Astrocyte (in vitro differentiated cells and primary cell): ENCODE measurements around the gene CHMP1A. TPM values are rescaled to one million over a fixed set of nuclear protein-coding genes. Genes with fewer than 3 reads are reported as not detected.

Experiments
- DNase-seq: peaks from one replicate; pipeline ENCODE4 v3.0.0-alpha.2; 2010; ENCODE audit warnings: low read depth
- FAIRE-seq: peaks from 2 replicates; lab custom pipeline; 2011; peaks lifted over from hg19 to GRCh38; lab: Jason Lieb, UNC
- H2AFZ ChIP-seq: 2 replicates; pipeline ENCODE4 v1.6.0; 2012; ENCODE audit warnings: low read depth, low read length, inconsistent platforms
- H3K27ac ChIP-seq: 2 replicates; pipeline ENCODE4 v1.5.1; 2011; ENCODE audit warnings: low read depth, low read length, inconsistent platforms
- H3K27me3 ChIP-seq: 2 replicates; pipeline ENCODE4 v1.6.0; 2011; ENCODE audit warnings: low read length, inconsistent platforms; ENCODE audit not compliant: insufficient read depth
- H3K36me3 ChIP-seq: 2 replicates; pipeline ENCODE4 v1.5.1; 2011; ENCODE audit warnings: low read length, inconsistent platforms; ENCODE audit not compliant: insufficient read depth
- H3K4me1 ChIP-seq: 2 replicates; pipeline ENCODE4 v1.5.1; 2011; ENCODE audit warnings: low read length, inconsistent platforms; ENCODE audit not compliant: insufficient read depth
- H3K4me2 ChIP-seq: 2 replicates; pipeline ENCODE4 v1.6.0; 2012; ENCODE audit warnings: low read length, inconsistent platforms
- H3K4me3 ChIP-seq: 2 replicates; pipeline ENCODE4 v1.5.1; 2011; ENCODE audit warnings: low read depth, mild to moderate bottlenecking, low read length, inconsistent platforms; ENCODE audit not compliant: insufficient read depth
- H3K79me2 ChIP-seq: 2 replicates; pipeline ENCODE4 v1.6.0; 2012; ENCODE audit warnings: mild to moderate bottlenecking, low read length, inconsistent platforms; ENCODE audit not compliant: insufficient read depth
- H3K9ac ChIP-seq: 2 replicates; pipeline ENCODE4 v1.6.0; 2012; ENCODE audit warnings: mild to moderate bottlenecking, low read length, inconsistent platforms
- H3K9me3 ChIP-seq: 2 replicates; pipeline ENCODE4 v1.5.1; 2012; ENCODE audit warnings: low read depth, mild to moderate bottlenecking, low read length, inconsistent platforms; ENCODE audit not compliant: insufficient read depth
- H4K20me1 ChIP-seq: 2 replicates; pipeline ENCODE4 v1.6.0; 2012; ENCODE audit warnings: low read length, inconsistent platforms; ENCODE audit not compliant: insufficient read depth
- H3K27ac Mint-ChIP-seq: one replicate; pipeline ENCODE4 v1.8.0; 2021; ENCODE audit warnings: mild to moderate bottlenecking, mixed read lengths; ENCODE audit not compliant: unreplicated experiment
- H3K27me3 Mint-ChIP-seq: one replicate; pipeline ENCODE4 v1.8.0; 2021; ENCODE audit warnings: low read depth, mixed read lengths; ENCODE audit not compliant: unreplicated experiment
- H3K36me3 Mint-ChIP-seq: one replicate; pipeline ENCODE4 v1.8.0; 2021; ENCODE audit warnings: low read depth, mixed read lengths; ENCODE audit not compliant: unreplicated experiment
- H3K4me1 Mint-ChIP-seq: one replicate; pipeline ENCODE4 v1.8.0; 2021; ENCODE audit warnings: low read depth, mixed read lengths; ENCODE audit not compliant: unreplicated experiment
- H3K4me3 Mint-ChIP-seq: one replicate; pipeline ENCODE4 v1.8.0; 2021; ENCODE audit warnings: mild to moderate bottlenecking, moderate library complexity, mixed read lengths; ENCODE audit not compliant: unreplicated experiment
- H3K9me3 Mint-ChIP-seq: one replicate; pipeline ENCODE4 v1.8.0; 2021; ENCODE audit warnings: mild to moderate bottlenecking, mixed read lengths; ENCODE audit not compliant: unreplicated experiment
- CTCF ChIP-seq: IDR thresholded peaks from 2 replicates; pipeline ENCODE4 v1.5.1; 2011; ENCODE audit warnings: low read depth, mild to moderate bottlenecking, inconsistent platforms, low read length, moderate library complexity; ENCODE audit not compliant: insufficient read depth
- EZH2 ChIP-seq: IDR thresholded peaks from 2 replicates; pipeline ENCODE4 v1.6.1; 2012; ENCODE audit warnings: mild to moderate bottlenecking, low read length, inconsistent platforms; ENCODE audit not compliant: insufficient read depth
- total RNA-seq: library from RNA; stranded (reverse); gene quantifications from 2 replicates; pipeline ENCODE4 v1.2.1, GENCODE V29; 2021

Gene CHMP1A
- total RNA-seq, 1 donor from 2014 or later = 85.7 TPM

GRCh38 chr16:89618109-89618998, 39.2 kb downstream of the CHMP1A start:
- peaks cover 17% of the 10 kb centered on the region for H3K27me3 Mint-ChIP-seq
- Histone ChIP-seq H3K36me3 (no peaks in the 10 kb centered on the region), H3K4me2 (no peak overlapping the region), H3K27me3 (peaks cover 15% of the 10 kb centered on the region), H3K4me1 (peaks cover under 1% of the 10 kb centered on the region), H2AFZ (no peak overlapping the region), H4K20me1 (no peaks in the 10 kb centered on the region), H3K9me3 (no peaks in the 10 kb centered on the region), H3K79me2 (no peaks in the 10 kb centered on the region), H3K9ac (no peak overlapping the region), H3K27ac (no peak overlapping the region), H3K4me3 (no peak overlapping the region)
- no peak overlapping the region for H3K4me3 Mint-ChIP-seq
- no peak overlapping the region for H3K27ac Mint-ChIP-seq
- no peak for DNase-seq
- H3K9me3 Mint-ChIP-seq = no peaks in the 10 kb centered on the region
- FAIRE-seq = no peak
- H3K4me1 Mint-ChIP-seq = peaks cover 1% of the 10 kb centered on the region
- no peaks in the 10 kb centered on the region for H3K36me3 Mint-ChIP-seq
- TF ChIP-seq EZH2 = no peak
- TF ChIP-seq CTCF = no peak

- Histone ChIP-seq H3K79me2 (no peaks in the 10 kb centered on the region), H4K20me1 (no peaks in the 10 kb centered on the region), H3K9ac (no peak overlapping the region), H3K36me3 (no peaks in the 10 kb centered on the region), H3K4me1 (no peaks in the 10 kb centered on the region), H3K27ac (no peak overlapping the region), H3K9me3 (no peaks in the 10 kb centered on the region), H3K27me3 (peaks cover 7% of the 10 kb centered on the region), H3K4me3 (no peak overlapping the region), H3K4me2 (no peak overlapping the region), H2AFZ (no peak overlapping the region)
- peaks cover 21% of the 10 kb centered on the region for H3K27me3 Mint-ChIP-seq
- no peak overlapping the region for H3K4me3 Mint-ChIP-seq
- peaks cover 4% of the 10 kb centered on the region for H3K4me1 Mint-ChIP-seq
- TF ChIP-seq CTCF (no peak), EZH2 (no peak)
- FAIRE-seq (no peak), DNase-seq (no peak)
- H3K27ac Mint-ChIP-seq = peak overlapping the region; percentile 41
- H3K9me3 Mint-ChIP-seq = no peaks in the 10 kb centered on the region
- H3K36me3 Mint-ChIP-seq = no peaks in the 10 kb centered on the region
Measured at GRCh38 chr16:89617036-89617435, 40.5 kb downstream of the CHMP1A start.

GRCh38 chr16:89616623-89617022, 40.9 kb downstream of the CHMP1A start:
- H3K4me3 Mint-ChIP-seq = no peak overlapping the region
- H3K9ac ChIP-seq = no peak overlapping the region
- H2AFZ ChIP-seq = no peak overlapping the region
- no peak overlapping the region for H3K4me2 ChIP-seq
- H3K27ac Mint-ChIP-seq = peak overlapping the region; percentile 41
- H3K36me3 ChIP-seq = no peaks in the 10 kb centered on the region
- FAIRE-seq (no peak), DNase-seq (no peak)
- no peak overlapping the region for H3K4me3 ChIP-seq
- peaks cover 4% of the 10 kb centered on the region for H3K4me1 Mint-ChIP-seq
- H3K79me2 ChIP-seq = no peaks in the 10 kb centered on the region
- no peaks in the 10 kb centered on the region for H3K4me1 ChIP-seq
- H3K9me3 ChIP-seq = no peaks in the 10 kb centered on the region
- H3K9me3 Mint-ChIP-seq = no peaks in the 10 kb centered on the region
- peaks cover 17% of the 10 kb centered on the region for H3K27me3 Mint-ChIP-seq
- TF ChIP-seq EZH2 (no peak), CTCF (no peak)
- peaks cover 4% of the 10 kb centered on the region for H3K27me3 ChIP-seq
- no peak overlapping the region for H3K27ac ChIP-seq
- no peaks in the 10 kb centered on the region for H3K36me3 Mint-ChIP-seq
- H4K20me1 ChIP-seq = no peaks in the 10 kb centered on the region
